Right lobe of liver (tissue), 6 donors: ENCODE data around the gene XCL1. TPM values are rescaled to one million over a fixed set of nuclear protein-coding genes. Genes with fewer than 3 reads are reported as not detected.

Experiments
- ATAC-seq, 4 donors: fragments of 200-7000 bp; cut with Tn5 transposase; one replicate each; pipeline ENCODE4 v1.9.1; 2020; ENCODE audit warnings: mild to moderate bottlenecking in 4 of 4, moderate library complexity in 4 of 4
- DNase-seq, 3 donors: peaks; one replicate each; pipeline ENCODE4 v3.0.0-alpha.2; 2020
- H3K27ac ChIP-seq, 3 donors: fragments of 200-600 bp; one replicate each; pipeline ENCODE4 v1.8.0; 2022
- H3K27me3 ChIP-seq, 2 donors: fragments of 200-600 bp; one replicate each; pipeline ENCODE4 v1.8.0; 2022
- H3K36me3 ChIP-seq, 4 donors: fragments of 200-600 bp; sonication (generic) in 1 of 4; one replicate each; pipeline versions ENCODE4 v1.5.1 to v1.8.0; 2017 to 2022; ENCODE audit warnings: control low read depth in 1 of 4
- H3K4me1 ChIP-seq, 4 donors: fragments of 200-600 bp; sonication (generic) in 1 of 4; one replicate each; pipeline versions ENCODE4 v1.5.1 to v1.8.0; 2017 to 2022; ENCODE audit warnings: control low read depth in 1 of 4
- H3K4me3 ChIP-seq, 3 donors: fragments of 200-600 bp; one replicate each; pipeline ENCODE4 v1.8.0; 2022
- H3K9me3 ChIP-seq, 4 donors: fragments of 200-600 bp; sonication (generic) in 1 of 4; one replicate each; pipeline versions ENCODE4 v1.5.1 to v1.8.0; 2017 to 2022; ENCODE audit warnings: control low read depth in 1 of 4
- POLR2A ChIP-seq: fragments of 450-650 bp; IDR thresholded peaks from one replicate; pipeline ENCODE4 v1.6.1; 2017; ENCODE audit warnings: antibody characterized with exemption, mild to moderate bottlenecking
- WGBS: methylation state at CpG from one replicate; pipeline ENCODE4 v1.1.6; 2018; ENCODE audit warnings: low coverage, low lambda C conversion rate; ENCODE audit not compliant: insufficient coverage; ENCODE audit errors: missing lambda C conversion rate; 5-methylcytosine and 5-hydroxymethylcytosine counted together
- intact Hi-C, 2 donors: fragments of 100-400 bp; cut with DNase I; formaldehyde crosslinking; loops; one replicate each; pipeline versions ENCODE4 v1.11.2 to v1.14.1; 2022
- total RNA-seq, 6 experiments: library from RNA; depleted of rRNA in 2 of 6; stranded (reverse); fragments of >200 nt in 2 of 6; fragmentation: NEBNext Ultra II Directional in 3 of 6; extraction: Animal tissue kit (Norgen Biotek cat#: 25700) in 3 of 6; gene quantifications; one replicate each; pipeline versions ENCODE4 v1.1.0 to v1.2.4, GENCODE V29; 2016 to 2023
- TF ChIP-seq, protein P1 (sequence below), 4 donors: fragments of 200-600 bp in 3 of 4; fragments of 450-650 bp in 1 of 4; IDR thresholded peaks; one replicate each; pipeline versions ENCODE4 v1.5.1 to v1.8.0; 2016 to 2022; ENCODE audit warnings: antibody characterized with exemption in 4 of 4, mild to moderate bottlenecking in 2 of 4
- donor health status: DM: no; HTN: yes; CAD: no.
- donor health status: DM: no; HTN: no; CAD: no.
- donor health status: DM: no; HTN: no; CAD: no.
- donor health status: DM: no; HTN: yes; CAD: no.
- donor health status: DM: no; HTN: yes; CAD: no.

The XCL1 gene
- total RNA-seq, 6 experiments from 2014 or later, result 0.13 to 0.44 (median 0.22) TPM; not detected in 3

DNA sequence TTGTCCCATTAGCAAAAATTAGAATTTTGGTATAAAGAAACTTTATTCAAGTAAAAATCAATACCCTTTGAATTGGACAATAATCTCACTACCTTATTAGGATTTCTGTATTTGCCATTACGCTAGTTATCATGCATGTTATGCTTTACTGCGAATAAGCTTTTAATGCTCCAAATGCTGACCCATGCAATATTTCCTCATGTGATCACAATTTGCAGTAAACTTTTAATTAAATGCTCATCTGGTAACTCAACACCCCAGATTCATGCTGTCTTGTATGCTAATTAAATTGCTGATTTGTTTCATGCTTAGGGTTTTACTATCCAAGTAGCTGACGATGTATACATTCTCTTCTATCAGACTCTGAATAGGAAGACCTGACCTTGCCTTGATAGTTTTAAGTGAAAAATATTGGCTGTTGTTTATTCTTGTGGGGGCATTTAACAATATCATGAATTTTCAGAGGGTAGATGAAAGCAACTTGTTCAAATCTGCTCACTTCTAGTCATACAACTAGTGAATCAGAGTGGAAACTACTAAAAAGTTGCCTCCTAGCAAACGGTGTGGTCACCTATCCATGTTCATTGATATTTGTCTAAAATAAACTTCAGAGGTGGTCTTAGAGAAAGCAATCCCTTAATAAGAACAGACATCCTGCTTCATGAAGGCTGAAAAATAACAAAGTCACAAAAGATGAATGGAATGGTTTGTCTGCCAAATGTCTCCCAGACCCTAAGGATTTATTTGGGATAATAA lies 5.6 kb downstream of the XCL1 start:
- TF ChIP-seq, protein P1, sequence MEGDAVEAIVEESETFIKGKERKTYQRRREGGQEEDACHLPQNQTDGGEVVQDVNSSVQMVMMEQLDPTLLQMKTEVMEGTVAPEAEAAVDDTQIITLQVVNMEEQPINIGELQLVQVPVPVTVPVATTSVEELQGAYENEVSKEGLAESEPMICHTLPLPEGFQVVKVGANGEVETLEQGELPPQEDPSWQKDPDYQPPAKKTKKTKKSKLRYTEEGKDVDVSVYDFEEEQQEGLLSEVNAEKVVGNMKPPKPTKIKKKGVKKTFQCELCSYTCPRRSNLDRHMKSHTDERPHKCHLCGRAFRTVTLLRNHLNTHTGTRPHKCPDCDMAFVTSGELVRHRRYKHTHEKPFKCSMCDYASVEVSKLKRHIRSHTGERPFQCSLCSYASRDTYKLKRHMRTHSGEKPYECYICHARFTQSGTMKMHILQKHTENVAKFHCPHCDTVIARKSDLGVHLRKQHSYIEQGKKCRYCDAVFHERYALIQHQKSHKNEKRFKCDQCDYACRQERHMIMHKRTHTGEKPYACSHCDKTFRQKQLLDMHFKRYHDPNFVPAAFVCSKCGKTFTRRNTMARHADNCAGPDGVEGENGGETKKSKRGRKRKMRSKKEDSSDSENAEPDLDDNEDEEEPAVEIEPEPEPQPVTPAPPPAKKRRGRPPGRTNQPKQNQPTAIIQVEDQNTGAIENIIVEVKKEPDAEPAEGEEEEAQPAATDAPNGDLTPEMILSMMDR (IDR thresholded peaks at IDR 0.05), result no peak
- TF ChIP-seq POLR2A, result no peak
- intact Hi-C loops, result loop anchor here in 1 of 2 donors (10.0 kb wide), 1 partner anchor 147 kb away; no protein-coding TSS in a partner anchor
- Histone ChIP-seq H3K9me3 (no peaks in the 10 kb centered on the region), H3K36me3 (no peaks in the 10 kb centered on the region), H3K4me3 (no peak overlapping the region), H3K27ac (no peak overlapping the region), H3K4me1 (no peaks in the 10 kb centered on the region), H3K27me3 (no peaks in the 10 kb centered on the region)
- ATAC-seq (no peak), DNase-seq (no peak)
- WGBS, result 70% methylated on average over 4 of the region's 4 CpGs

- no peaks in the 10 kb centered on the region for H3K9me3 ChIP-seq
- DNase-seq, result no peak
- intact Hi-C loops, result loop anchor here in 1 of 2 donors (10.0 kb wide), 1 partner anchor 148 kb away; no protein-coding TSS in a partner anchor
These were observed 6.4 kb downstream of the XCL1 start for GRCh38 chr1:168582688-168583336.

DNA sequence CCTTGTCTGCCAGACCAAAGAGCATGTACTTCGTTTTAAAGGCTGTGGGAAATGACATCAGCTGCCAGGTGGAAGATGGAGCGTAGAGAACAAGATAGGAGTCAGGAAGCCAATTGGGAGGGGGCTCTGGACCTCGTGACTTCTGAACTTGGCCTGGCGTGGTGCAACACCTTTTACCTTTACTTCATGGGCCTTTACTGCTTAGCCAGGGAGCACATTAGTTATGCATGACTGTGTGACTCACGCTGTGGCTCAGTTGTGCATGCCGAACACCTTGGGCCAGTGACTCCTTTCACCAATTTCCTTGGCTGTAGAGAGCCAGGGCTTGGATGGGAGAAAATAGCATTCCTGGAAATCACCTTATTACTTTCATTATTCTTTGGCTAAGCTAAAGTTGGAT lies 7.2 kb downstream of the XCL1 start:
- DNase-seq (no peak), ATAC-seq (no peak)
- Histone ChIP-seq H3K4me3 (no peak overlapping the region), H3K36me3 (no peaks in the 10 kb centered on the region), H3K4me1 (no peaks in the 10 kb centered on the region), H3K27me3 (no peaks in the 10 kb centered on the region), H3K9me3 (no peaks in the 10 kb centered on the region), H3K27ac (no peak overlapping the region)
- intact Hi-C loops, result loop anchor here in 1 of 2 donors (10.0 kb wide), 1 partner anchor 149 kb away; no protein-coding TSS in a partner anchor
- TF ChIP-seq, protein P1 (IDR thresholded peaks at IDR 0.05), result no peak
- 79% methylated on average over 5 of the region's 6 CpGs for WGBS

More at GRCh38 chr1:168582688-168583336, 6.4 kb downstream of the XCL1 start:
- ATAC-seq, result no peak
- H3K4me1 ChIP-seq, result no peaks in the 10 kb centered on the region
- H3K27me3 ChIP-seq, result no peaks in the 10 kb centered on the region
- H3K36me3 ChIP-seq, result no peaks in the 10 kb centered on the region
- H3K4me3 ChIP-seq, result no peak overlapping the region
- 45% methylated on average over 6 of the region's 6 CpGs for WGBS
- H3K27ac ChIP-seq, result no peak overlapping the region
- no peak for TF ChIP-seq POLR2A
- TF ChIP-seq, protein P1 (IDR thresholded peaks at IDR 0.05), result no peak

- no peaks in the 10 kb centered on the region for H3K27me3 ChIP-seq
- 76% methylated on average over 3 of the region's 3 CpGs for WGBS
- H3K36me3 ChIP-seq, result no peaks in the 10 kb centered on the region
- no peak for TF ChIP-seq POLR2A
- TF ChIP-seq, protein P1 (IDR thresholded peaks at IDR 0.05), result no peak
- intact Hi-C loops, result loop anchor here in 1 of 2 donors (10.0 kb wide), 1 partner anchor 150 kb away; no protein-coding TSS in a partner anchor
- DNase-seq (no peak), ATAC-seq (no peak)
- H3K27ac ChIP-seq, result no peak overlapping the region
- H3K4me1 ChIP-seq, result no peaks in the 10 kb centered on the region
- no peaks in the 10 kb centered on the region for H3K9me3 ChIP-seq
- H3K4me3 ChIP-seq, result no peak overlapping the region
These were observed 8.8 kb downstream of the XCL1 start for GRCh38 chr1:168585191-168585590.
